SK-N-SH (cell line): ENCODE data around the gene C2CD3. TPM values are rescaled to one million over a fixed set of nuclear protein-coding genes. Genes with fewer than 3 reads are reported as not detected.

Experiments used
- CTCF ChIA-PET: fragments of 300-600, 350-600 bp; formaldehyde crosslinking; extraction: SDS; loops from one replicate; lab custom pipeline; 2021; lab: Yijun Ruan, JAX
- POLR2A ChIA-PET: fragments of 350-600 bp; sonication (Branson Sonifier 250); formaldehyde crosslinking; extraction: SDS; loops from one replicate; lab custom pipeline; 2020; ENCODE audit warnings: antibody characterized with exemption, inconsistent platforms; lab: Yijun Ruan, JAX
- DNase-seq: peaks from one replicate; pipeline ENCODE4 v3.0.0; 2012
- H2AFZ ChIP-seq: fragments of 200-600 bp; sonication (generic); 2 replicates; pipeline ENCODE4 v1.8.1; 2016; ENCODE audit warnings: antibody characterized with exemption, mild to moderate bottlenecking, low read depth
- H3F3A ChIP-seq: fragments of 200-600 bp; sonication (generic); replicated peaks from 2 replicates; pipeline ENCODE3; 2016; ENCODE audit warnings: antibody characterized with exemption, mild to moderate bottlenecking; ENCODE audit not compliant: insufficient read depth
- H3K27ac ChIP-seq, 2 experiments: fragments of 200-500 bp in 1 of 2; fragments of 200-600 bp in 1 of 2; sonication (Bioruptor generic) in 1 of 2; sonication (generic), shearing (Covaris generic) in 1 of 2; 2 replicates each; pipeline versions ENCODE4 v1.5.1 to v1.6.1; 2014 to 2016; ENCODE audit warnings: low read depth in 2 of 2, inconsistent platforms in 1 of 2, low read length in 1 of 2, mild to moderate bottlenecking in 1 of 2, mixed read lengths in 1 of 2
- H3K27me3 ChIP-seq: fragments of 200-600 bp; sonication (generic), shearing (Covaris generic); 2 replicates; pipeline ENCODE4 v1.6.1; 2016; ENCODE audit warnings: mixed run types; ENCODE audit not compliant: insufficient read depth
- H3K36me3 ChIP-seq, 2 experiments: fragments of 200-500 bp in 1 of 2; fragments of 200-600 bp in 1 of 2; sonication (Bioruptor generic) in 1 of 2; sonication (generic) in 1 of 2; replicated peaks in 1 of 2; 2 replicates each; pipeline versions ENCODE3 to v1.5.1; 2014 to 2016; ENCODE audit warnings: low read length in 1 of 2, mild to moderate bottlenecking in 1 of 2; ENCODE audit not compliant: insufficient read depth in 2 of 2, control insufficient read depth in 1 of 2
- H3K4me1 ChIP-seq, 2 experiments: fragments of 200-500 bp in 1 of 2; fragments of 200-600 bp in 1 of 2; sonication (Bioruptor generic) in 1 of 2; sonication (generic), shearing (Covaris generic) in 1 of 2; 2 replicates each; pipeline versions ENCODE4 v1.5.1 to v1.6.1; 2014 to 2016; ENCODE audit warnings: low read depth in 1 of 2, low read length in 1 of 2, mixed run types in 1 of 2; ENCODE audit not compliant: insufficient read depth in 2 of 2, control insufficient read depth in 1 of 2
- H3K4me2 ChIP-seq: fragments of 200-600 bp; sonication (generic), shearing (Covaris generic); 2 replicates; pipeline ENCODE4 v1.6.1; 2017; ENCODE audit warnings: mixed run types
- H3K4me3 ChIP-seq, 2 experiments: fragments of 200-500 bp in 1 of 2; fragments of 200-600 bp in 1 of 2; sonication (Bioruptor generic) in 1 of 2; sonication (generic), shearing (Covaris generic) in 1 of 2; 2 replicates each; pipeline versions ENCODE4 v1.5.1 to v1.8.1; 2014 to 2016; ENCODE audit warnings: low read depth in 2 of 2, inconsistent platforms in 1 of 2, low read length in 1 of 2, mild to moderate bottlenecking in 1 of 2, mixed read lengths in 1 of 2, moderate library complexity in 1 of 2
- H3K79me2 ChIP-seq: fragments of 200-600 bp; sonication (generic); 2 replicates; pipeline ENCODE4 v1.8.1; 2017; ENCODE audit warnings: mild to moderate bottlenecking; ENCODE audit not compliant: insufficient read depth
- H3K9ac ChIP-seq: fragments of 200-600 bp; sonication (generic); 2 replicates; pipeline ENCODE4 v1.6.1; 2017; ENCODE audit warnings: mixed run types
- H3K9me2 ChIP-seq: fragments of 200-600 bp; sonication (generic); 2 replicates; pipeline ENCODE4 v1.6.1; 2017; ENCODE audit warnings: mixed run types
- H3K9me3 ChIP-seq: fragments of 200-600 bp; sonication (generic); 2 replicates; pipeline ENCODE4 v1.6.1; 2017; ENCODE audit warnings: mixed run types, mild to moderate bottlenecking, moderate library complexity
- H4K20me1 ChIP-seq: fragments of 200-600 bp; sonication (generic); 2 replicates; pipeline ENCODE4 v1.6.1; 2017; ENCODE audit warnings: mild to moderate bottlenecking, mixed run types; ENCODE audit not compliant: insufficient read depth
- CHD2 ChIP-seq: fragments of 150-350 bp; IDR thresholded peaks from 2 replicates; pipeline ENCODE4 v1.6.1; 2018; ENCODE audit warnings: low read length; ENCODE audit not compliant: partially characterized antibody
- ELF1 ChIP-seq: IDR thresholded peaks from 2 replicates; pipeline ENCODE4 v1.4.0; 2012
- EP300 ChIP-seq, 2 experiments: IDR thresholded peaks; 2 replicates each; pipeline versions ENCODE4 v1.4.0 to v1.6.1; 2012; ENCODE audit warnings: borderline replicate concordance in 1 of 2, low read depth in 1 of 2, low read length in 1 of 2
- FOSL2 ChIP-seq: IDR thresholded peaks from 2 replicates; pipeline ENCODE4 v1.4.0; 2012; ENCODE audit warnings: low read depth, mild to moderate bottlenecking, moderate library complexity, borderline replicate concordance
- FOXJ3 ChIP-seq: sonication (generic); formaldehyde crosslinking; IDR thresholded peaks from 2 replicates; pipeline ENCODE4 v1.5.1; 2020; ENCODE audit warnings: mild to moderate bottlenecking, missing genetic modification reagents
- FOXM1 ChIP-seq: IDR thresholded peaks from 2 replicates; pipeline ENCODE4 v1.4.0; 2012; ENCODE audit warnings: low read depth, mild to moderate bottlenecking
- MEF2A ChIP-seq: IDR thresholded peaks from 2 replicates; pipeline ENCODE4 v1.4.0; 2012; ENCODE audit warnings: low read depth, borderline replicate concordance
- MXI1 ChIP-seq: IDR thresholded peaks from 2 replicates; pipeline ENCODE4 v1.6.1; 2012; ENCODE audit warnings: mild to moderate bottlenecking, low read depth, low read length, improper control_type of control experiment
- SIN3A ChIP-seq: IDR thresholded peaks from 2 replicates; pipeline ENCODE4 v1.6.1; 2012; ENCODE audit warnings: low read depth, mild to moderate bottlenecking, low read length, moderate library complexity, borderline replicate concordance
- TAF1 ChIP-seq: IDR thresholded peaks from 2 replicates; pipeline ENCODE4 v1.6.1; 2012; ENCODE audit warnings: low read depth, mild to moderate bottlenecking, low read length, moderate library complexity, borderline replicate concordance
- TEAD4 ChIP-seq: IDR thresholded peaks from 2 replicates; pipeline ENCODE4 v1.4.0; 2012; ENCODE audit warnings: mild to moderate bottlenecking, borderline replicate concordance; ENCODE audit not compliant: insufficient read depth
- YY1 ChIP-seq: IDR thresholded peaks from 2 replicates; pipeline ENCODE4 v1.4.0; 2012; ENCODE audit warnings: low read depth, mild to moderate bottlenecking
- WGBS: methylation state at CpG from one replicate; pipeline ENCODE4 v1.1.6; 2017; ENCODE audit warnings: low lambda C conversion rate; 5-methylcytosine and 5-hydroxymethylcytosine counted together
- polyA plus RNA-seq, 3 experiments: library from polyadenylated mRNA; depleted of rRNA; stranded (reverse); fragments of >200 nt; gene quantifications; 2 replicates each; pipeline ENCODE4 v1.2.3, GENCODE V29; 2012
- TF ChIP-seq, protein P1 (sequence below): IDR thresholded peaks from 2 replicates; pipeline ENCODE4 v1.6.1; 2012; ENCODE audit warnings: mild to moderate bottlenecking, low read depth, low read length, moderate library complexity
- TF ChIP-seq, protein P2 (sequence below): IDR thresholded peaks from 2 replicates; pipeline ENCODE4 v1.4.0; 2012; ENCODE audit warnings: low read depth
- TF ChIP-seq, protein P3 (sequence below): IDR thresholded peaks from 2 replicates; pipeline ENCODE4; 2012
- TF ChIP-seq, protein P4 (sequence below): IDR thresholded peaks from 2 replicates; pipeline ENCODE4 v1.4.0; 2012; ENCODE audit warnings: low read depth, borderline replicate concordance

The C2CD3 gene
- polyA plus RNA-seq, 1 of the 3 experiments (the other 2 are of a cell fraction), result 7.0 TPM

DNA sequence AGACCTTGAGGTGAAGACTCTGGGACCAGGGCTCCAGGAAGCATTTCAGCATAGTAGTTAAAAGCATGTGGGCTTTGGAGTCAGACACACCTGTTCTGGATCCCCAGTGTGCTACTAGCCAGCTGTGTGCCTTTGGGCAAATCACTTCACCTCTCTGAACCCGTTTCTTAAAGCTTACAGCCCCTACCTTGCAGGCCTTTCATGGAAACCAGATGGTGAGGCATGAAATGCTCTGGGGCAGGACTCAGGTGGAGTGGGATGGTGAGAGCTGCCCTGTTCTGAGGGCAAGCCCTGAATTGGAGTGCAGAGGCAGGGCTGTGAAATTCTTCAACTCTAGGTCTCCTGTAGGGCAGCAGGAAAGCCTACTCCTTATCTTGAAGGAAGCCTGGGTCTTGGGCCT lies 198.6 kb downstream of the C2CD3 start:
- TF ChIP-seq, protein P1, sequence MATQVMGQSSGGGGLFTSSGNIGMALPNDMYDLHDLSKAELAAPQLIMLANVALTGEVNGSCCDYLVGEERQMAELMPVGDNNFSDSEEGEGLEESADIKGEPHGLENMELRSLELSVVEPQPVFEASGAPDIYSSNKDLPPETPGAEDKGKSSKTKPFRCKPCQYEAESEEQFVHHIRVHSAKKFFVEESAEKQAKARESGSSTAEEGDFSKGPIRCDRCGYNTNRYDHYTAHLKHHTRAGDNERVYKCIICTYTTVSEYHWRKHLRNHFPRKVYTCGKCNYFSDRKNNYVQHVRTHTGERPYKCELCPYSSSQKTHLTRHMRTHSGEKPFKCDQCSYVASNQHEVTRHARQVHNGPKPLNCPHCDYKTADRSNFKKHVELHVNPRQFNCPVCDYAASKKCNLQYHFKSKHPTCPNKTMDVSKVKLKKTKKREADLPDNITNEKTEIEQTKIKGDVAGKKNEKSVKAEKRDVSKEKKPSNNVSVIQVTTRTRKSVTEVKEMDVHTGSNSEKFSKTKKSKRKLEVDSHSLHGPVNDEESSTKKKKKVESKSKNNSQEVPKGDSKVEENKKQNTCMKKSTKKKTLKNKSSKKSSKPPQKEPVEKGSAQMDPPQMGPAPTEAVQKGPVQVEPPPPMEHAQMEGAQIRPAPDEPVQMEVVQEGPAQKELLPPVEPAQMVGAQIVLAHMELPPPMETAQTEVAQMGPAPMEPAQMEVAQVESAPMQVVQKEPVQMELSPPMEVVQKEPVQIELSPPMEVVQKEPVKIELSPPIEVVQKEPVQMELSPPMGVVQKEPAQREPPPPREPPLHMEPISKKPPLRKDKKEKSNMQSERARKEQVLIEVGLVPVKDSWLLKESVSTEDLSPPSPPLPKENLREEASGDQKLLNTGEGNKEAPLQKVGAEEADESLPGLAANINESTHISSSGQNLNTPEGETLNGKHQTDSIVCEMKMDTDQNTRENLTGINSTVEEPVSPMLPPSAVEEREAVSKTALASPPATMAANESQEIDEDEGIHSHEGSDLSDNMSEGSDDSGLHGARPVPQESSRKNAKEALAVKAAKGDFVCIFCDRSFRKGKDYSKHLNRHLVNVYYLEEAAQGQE, result no peak
- TF ChIP-seq YY1 (no peak), TEAD4 (no peak), TAF1 (no peak), FOXM1 (no peak), FOXJ3 (CRISPR knock-in tag) (no peak), SIN3A (no peak), EP300 (IDR thresholded peaks at IDR 0.05; ENCODE audit: borderline replicate concordance in 1 of 2, low read depth in 1 of 2, low read length in 1 of 2) (no peak), FOSL2 (no peak), MEF2A (no peak), MXI1 (no peak), CHD2 (no peak), ELF1 (no peak)
- TF ChIP-seq, protein P2, sequence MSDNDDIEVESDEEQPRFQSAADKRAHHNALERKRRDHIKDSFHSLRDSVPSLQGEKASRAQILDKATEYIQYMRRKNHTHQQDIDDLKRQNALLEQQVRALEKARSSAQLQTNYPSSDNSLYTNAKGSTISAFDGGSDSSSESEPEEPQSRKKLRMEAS, result no peak
- TF ChIP-seq, protein P3, sequence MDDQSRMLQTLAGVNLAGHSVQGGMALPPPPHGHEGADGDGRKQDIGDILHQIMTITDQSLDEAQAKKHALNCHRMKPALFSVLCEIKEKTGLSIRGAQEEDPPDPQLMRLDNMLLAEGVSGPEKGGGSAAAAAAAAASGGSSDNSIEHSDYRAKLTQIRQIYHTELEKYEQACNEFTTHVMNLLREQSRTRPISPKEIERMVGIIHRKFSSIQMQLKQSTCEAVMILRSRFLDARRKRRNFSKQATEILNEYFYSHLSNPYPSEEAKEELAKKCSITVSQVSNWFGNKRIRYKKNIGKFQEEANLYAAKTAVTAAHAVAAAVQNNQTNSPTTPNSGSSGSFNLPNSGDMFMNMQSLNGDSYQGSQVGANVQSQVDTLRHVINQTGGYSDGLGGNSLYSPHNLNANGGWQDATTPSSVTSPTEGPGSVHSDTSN, result no peak
- TF ChIP-seq, protein P4, sequence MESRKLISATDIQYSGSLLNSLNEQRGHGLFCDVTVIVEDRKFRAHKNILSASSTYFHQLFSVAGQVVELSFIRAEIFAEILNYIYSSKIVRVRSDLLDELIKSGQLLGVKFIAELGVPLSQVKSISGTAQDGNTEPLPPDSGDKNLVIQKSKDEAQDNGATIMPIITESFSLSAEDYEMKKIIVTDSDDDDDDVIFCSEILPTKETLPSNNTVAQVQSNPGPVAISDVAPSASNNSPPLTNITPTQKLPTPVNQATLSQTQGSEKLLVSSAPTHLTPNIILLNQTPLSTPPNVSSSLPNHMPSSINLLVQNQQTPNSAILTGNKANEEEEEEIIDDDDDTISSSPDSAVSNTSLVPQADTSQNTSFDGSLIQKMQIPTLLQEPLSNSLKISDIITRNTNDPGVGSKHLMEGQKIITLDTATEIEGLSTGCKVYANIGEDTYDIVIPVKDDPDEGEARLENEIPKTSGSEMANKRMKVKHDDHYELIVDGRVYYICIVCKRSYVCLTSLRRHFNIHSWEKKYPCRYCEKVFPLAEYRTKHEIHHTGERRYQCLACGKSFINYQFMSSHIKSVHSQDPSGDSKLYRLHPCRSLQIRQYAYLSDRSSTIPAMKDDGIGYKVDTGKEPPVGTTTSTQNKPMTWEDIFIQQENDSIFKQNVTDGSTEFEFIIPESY, result no peak
- TF ChIP-seq, all 33 proteins: peak for 0
- no peaks in the 10 kb centered on the region for H3K9me3 ChIP-seq
- no peaks in the 10 kb centered on the region for H3K79me2 ChIP-seq
- H3K4me3 ChIP-seq, result no peak overlapping the region
- no peaks in the 10 kb centered on the region for H4K20me1 ChIP-seq
- 80% methylated on average over 1 of the region's 1 CpG for WGBS
- H3K4me2 ChIP-seq, result no peak overlapping the region
- peaks cover 0 to 4% of the 10 kb centered on the region in 2 experiments; a peak in 1 of 4 replicates for H3K4me1 ChIP-seq
- ChIA-PET POLR2A (interaction anchor here (3.9 kb wide), 1 partner anchor 10 kb away, joined by 15 read pairs; the partner anchor contains the start of gene UCP2), CTCF (interaction anchor here (0.8 to 1.5 kb wide), 2 partner anchors 8 to 284 kb away, joined by 3 to 8 read pairs; no protein-coding TSS in a partner anchor)
- H3K36me3 ChIP-seq, result peaks cover 3 to 17% of the 10 kb centered on the region in 2 experiments
- H3K27ac ChIP-seq, result no peak overlapping the region
- H3K27me3 ChIP-seq, result no peaks in the 10 kb centered on the region
- no peak for DNase-seq
- H3K9ac ChIP-seq, result no peak overlapping the region
- no peak overlapping the region for H2AFZ ChIP-seq
- no peaks in the 10 kb centered on the region for H3K9me2 ChIP-seq
- H3F3A ChIP-seq, result peaks cover 3% of the 10 kb centered on the region
